Measurements from ENCODE around the gene HHIPL2.

HHIPL2 gene

GRCh38 chr1:222547944-222548671, at the start of gene HHIPL2:
Gene HHIPL2, minus strand, starts transcription at chr1:222548104. Its CDS starts 60 bp downstream, at chr1:222548044.
- DNase-seq (ENCODE audit: low spot score): no peak

GRCh38 chr1:222596696-222597095, 48.8 kb upstream of the HHIPL2 start:
- no peak for DNase-seq (ENCODE audit: low spot score)

DNA sequence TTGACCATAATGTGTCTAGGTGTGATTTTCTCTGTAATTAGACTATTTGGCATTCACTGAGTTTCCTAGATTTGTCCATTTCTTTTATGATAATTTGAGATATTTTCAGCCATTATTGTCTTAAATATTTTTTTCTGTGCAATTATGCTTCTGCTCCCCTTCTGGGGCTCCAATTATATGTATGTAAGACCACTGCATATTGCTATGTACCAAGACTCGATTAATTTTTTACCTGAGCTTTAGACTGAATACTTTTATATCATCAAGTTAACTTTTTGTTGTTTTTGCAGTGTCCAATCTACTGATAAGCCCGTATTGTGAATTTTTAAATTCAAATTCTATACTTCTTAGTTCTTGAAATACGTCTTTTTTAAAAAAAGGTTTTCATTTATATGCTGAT, 46.9 kb upstream of the HHIPL2 start:
- no peak for DNase-seq (ENCODE audit: low spot score)

DNA sequence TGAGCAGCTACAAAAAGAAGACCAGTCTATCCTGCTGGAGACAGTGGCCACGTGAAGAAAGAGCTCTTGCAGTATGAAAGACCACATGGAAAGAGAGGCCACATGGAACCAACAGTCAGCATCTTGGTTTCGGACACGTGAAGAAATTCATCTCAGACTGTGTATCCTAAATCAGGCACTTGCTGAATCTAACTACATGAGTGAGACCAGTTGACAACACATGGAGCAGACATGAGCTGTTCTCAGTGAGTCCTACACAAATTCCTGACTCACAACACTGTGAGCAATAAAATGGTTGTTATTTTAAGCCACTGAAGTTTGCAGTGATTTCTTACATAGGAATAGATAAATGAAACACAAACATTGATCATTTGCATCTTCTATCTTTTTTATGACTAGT, 44.3 kb upstream of the HHIPL2 start:
- DNase-seq (ENCODE audit: low spot score): no peak

GRCh38 chr1:222589462-222590302, 41.8 kb upstream of the HHIPL2 start, which contains the start of gene TAF1A:
Gene TAF1A, minus strand, starts transcription at chr1:222589933.
- peak; percentile 85 for DNase-seq (ENCODE audit: low spot score)

DNA sequence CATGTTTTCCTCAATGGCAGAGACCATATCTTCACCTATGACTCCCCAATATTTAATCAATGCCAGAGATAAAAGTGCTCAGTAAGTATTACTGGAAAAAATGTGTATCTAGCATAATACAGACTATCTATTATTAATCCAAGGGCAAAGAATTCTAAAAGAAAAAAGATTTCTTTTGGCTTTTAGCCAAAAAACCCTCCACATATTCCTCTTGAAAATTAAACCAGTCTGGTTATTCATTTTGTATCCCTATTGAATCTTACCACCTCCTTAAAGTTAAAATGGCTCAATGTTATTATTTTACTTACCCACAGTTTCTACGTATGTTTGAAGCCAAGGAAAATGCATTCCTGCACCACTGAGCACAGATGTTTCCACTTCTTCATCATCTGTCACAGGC, 40.2 kb upstream of the HHIPL2 start:
- DNase-seq (ENCODE audit: low spot score): no peak

DNA sequence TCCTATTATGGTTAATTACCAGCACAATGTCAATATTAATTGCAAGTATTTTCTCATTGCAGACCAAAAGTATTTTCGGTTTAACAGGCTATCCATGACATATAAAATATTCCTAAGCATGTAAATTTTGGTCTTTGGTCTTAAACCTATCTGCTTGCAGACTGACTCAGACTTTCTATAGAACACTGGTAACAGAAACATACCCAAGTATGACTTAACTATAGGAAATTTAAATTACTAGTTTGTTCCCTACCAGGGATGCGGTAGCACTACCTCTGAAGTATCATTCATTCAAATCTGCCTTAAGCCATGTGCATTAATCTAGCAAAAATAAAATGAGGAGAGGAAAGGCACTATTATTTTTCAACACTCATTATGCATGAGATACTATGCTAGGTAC, 38.9 kb upstream of the HHIPL2 start:
- no peak for DNase-seq (ENCODE audit: low spot score)

DNA sequence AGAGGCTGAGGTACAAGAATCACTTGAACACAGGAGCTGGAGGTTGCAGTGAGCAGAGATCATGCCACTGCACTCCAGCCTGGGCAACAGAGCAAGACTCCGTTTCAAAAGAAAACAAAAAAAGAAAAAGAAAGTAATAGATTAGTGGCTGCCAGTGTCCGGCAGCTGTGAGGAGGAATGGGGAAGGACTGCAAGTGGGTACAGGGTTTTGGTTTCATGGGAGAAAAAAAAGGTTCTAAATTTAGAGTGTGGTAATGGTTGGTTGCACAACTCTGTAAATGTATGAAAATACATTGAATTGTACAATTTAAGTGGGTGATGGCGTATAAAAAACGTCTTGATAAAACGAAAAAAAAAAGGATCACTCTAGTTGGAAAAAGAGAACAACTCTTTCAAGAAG, 35.2 kb upstream of the HHIPL2 start:
- DNase-seq (ENCODE audit: low spot score): no peak

GRCh38 chr1:222582099-222582774, 34.3 kb upstream of the HHIPL2 start:
- no peak for DNase-seq (ENCODE audit: low spot score)

DNA sequence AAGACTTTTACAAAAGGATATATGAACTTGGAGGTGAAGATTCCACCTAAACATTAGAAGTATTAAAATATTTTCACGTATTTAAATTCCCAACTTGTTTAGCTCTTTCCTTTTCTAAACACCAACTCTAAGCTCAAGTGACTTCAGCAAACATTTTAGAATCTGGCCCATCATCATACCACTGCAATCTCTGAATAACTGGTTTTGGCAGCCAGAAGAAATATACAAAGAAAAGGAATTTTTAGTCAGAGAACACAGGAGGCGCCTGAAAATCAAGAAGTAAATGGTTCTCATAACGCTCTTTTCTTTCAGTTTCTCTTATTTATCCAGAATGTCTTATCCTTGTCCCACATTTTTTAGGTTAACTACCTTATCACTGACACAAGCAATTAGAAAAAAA, 31.4 kb upstream of the HHIPL2 start:
- no peak for DNase-seq (ENCODE audit: low spot score)

GRCh38 chr1:222570837-222571236, 22.9 kb upstream of the HHIPL2 start:
- no peak for DNase-seq (ENCODE audit: low spot score)

- no peak for DNase-seq (ENCODE audit: low spot score)
Measured at GRCh38 chr1:222561656-222562055, 13.8 kb upstream of the HHIPL2 start.

DNA sequence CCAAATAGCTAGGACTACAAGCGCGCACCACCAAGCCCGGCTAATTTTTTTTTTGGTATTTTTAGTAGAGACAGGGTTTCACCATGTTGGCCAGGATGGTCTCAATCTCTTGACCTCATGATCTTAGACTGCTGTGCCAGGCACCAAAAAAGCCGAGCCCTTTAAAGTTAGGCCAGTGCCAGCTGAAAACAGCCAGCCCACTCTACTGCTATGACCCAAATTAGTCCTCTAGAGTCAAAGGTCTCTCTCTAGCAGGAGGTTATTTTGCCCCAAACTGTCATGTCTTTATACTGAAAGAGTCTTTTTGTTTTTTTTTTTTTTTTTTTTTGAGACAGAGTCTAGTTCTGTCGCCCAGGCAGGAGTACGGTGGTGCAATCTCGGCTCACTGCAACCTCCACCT, 9.7 kb upstream of the HHIPL2 start:
- DNase-seq (ENCODE audit: low spot score): no peak

DNA sequence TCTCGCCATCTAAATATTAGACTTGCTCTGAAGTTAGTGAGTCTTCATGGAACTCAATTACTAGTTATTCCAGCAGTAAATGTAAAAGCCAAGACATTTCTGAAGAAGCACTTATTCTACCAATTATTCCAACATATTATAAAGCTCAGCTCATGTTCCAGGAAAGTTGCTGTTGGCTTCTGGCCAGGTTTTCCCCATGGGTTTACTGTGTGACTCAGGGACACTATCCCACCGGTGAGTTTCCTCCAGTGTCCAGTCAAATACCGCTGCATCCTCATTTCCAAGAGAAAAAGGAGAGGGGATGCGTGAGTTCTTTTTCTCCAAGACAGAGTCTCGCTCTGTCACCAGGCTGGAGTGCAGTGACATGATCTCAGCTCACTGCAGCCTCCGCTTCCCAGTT, 9.2 kb upstream of the HHIPL2 start:
- DNase-seq (ENCODE audit: low spot score): no peak

DNA sequence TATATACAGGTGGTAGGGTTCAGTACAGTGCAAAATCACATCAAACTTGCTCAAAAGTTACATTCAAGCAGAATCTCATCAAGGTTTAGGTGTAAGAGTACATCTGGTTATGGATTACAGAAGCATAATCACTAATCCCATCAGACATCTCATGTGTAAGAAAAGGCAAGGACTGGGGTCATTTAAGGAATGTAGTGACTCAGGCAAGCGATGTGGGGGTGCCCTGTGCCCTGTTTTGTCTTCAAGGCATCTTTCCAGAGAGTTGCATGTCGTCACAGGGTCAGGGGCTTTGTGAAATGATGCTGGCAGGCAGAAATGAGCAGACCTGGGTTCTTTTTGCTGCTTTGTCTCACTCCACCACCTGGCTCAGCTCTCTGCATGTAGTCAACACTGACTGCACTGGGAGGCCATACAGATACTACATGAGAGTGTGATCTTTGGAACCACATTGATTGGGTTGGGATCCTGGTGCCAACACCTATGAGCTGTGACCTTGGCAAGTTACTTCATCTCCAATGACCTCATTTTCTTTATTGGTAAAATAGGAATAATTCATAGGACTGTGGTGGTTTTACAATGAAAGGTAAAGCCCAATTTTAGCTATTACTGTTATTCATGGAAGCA, 8.2 kb upstream of the HHIPL2 start:
- no peak for DNase-seq (ENCODE audit: low spot score)

GRCh38 chr1:222554177-222554576, 6.3 kb upstream of the HHIPL2 start:
- DNase-seq (ENCODE audit: low spot score): no peak

DNA sequence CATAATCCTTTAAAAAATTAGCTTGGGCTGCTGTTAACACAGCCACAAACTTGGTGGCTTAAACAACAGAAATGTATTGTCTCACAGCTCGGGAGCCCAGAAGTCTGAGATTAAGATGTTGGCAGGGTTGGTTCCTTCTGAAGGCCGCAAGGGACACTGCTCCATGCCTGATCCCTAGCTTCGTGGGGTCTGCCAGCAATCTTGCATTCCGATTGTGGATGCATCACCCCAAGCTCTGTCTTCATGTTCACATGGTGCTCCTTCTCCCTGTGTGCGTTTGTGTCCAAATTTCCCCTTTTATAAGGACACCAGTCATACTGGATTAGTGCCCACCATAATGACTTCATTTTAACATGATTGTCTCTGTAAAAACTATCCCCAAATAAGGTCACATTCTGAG, 5.0 kb upstream of the HHIPL2 start:
- no peak for DNase-seq (ENCODE audit: low spot score)

DNA sequence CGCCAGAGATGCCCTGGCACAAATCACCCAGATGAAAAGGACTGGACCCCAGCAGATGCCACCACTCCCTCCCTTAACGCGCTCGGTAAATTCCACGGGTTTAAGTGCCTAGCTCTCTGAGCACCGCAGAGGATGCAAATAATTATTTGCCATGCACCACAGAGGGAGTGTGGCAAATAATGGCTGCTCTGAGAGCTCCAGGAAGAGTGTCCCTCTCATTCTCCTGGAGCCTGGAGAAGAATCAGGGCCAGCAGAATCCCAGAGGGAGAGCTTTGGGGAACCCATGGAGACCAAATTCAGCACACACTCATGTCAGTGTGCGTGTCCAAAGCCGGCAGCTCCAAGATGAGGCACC, 667 bp downstream of the HHIPL2 start:
- DNase-seq (ENCODE audit: low spot score): no peak

- DNase-seq (ENCODE audit: low spot score): no peak
Measured at GRCh38 chr1:222546548-222547259, 1.2 kb downstream of the HHIPL2 start.

DNA sequence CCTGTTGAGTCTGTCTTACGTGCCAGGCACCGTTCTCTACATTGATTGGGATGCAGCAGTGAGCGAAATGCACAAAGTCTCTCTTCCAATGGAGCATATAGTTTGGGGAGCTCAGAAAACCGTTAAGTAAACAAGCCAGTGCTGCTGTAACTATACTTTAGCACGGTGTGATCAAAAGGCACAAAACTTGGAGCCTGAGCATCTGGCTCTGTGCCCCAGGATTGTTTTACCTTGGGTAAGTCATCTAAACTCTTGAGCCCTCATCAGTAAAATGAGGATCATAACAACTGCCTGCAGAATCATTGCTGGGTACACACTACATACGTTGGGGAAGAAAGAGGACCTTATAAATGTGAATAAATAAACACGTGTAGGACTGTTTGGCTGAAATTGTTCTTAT, 1.8 kb downstream of the HHIPL2 start:
- no peak for DNase-seq (ENCODE audit: low spot score)

GRCh38 chr1:222543817-222544216, 4.1 kb downstream of the HHIPL2 start:
- DNase-seq (ENCODE audit: low spot score): no peak

GRCh38 chr1:222540598-222540995, 7.3 kb downstream of the HHIPL2 start:
- no peak for DNase-seq (ENCODE audit: low spot score)
